ENCODE measurements around the gene OR8D2.

OR8D2 gene

GRCh38 chr11:124320097-124320496 is at the start of gene OR8D2:
Gene OR8D2 (minus strand): TSS chr11:124320197. CDS start chr11:124320197, 0 bp downstream.
- no peak for DNase-seq

GRCh38 chr11:124359566-124359965 is 39.6 kb upstream of the OR8D2 start:
- no peak for DNase-seq

GRCh38 chr11:124346311-124346955 is 26.4 kb upstream of the OR8D2 start:
- DNase-seq: no peak

- no peak for DNase-seq
Measured at GRCh38 chr11:124344346-124344745, 24.3 kb upstream of the OR8D2 start.

GRCh38 chr11:124340142-124340447 is 20.1 kb upstream of the OR8D2 start:
- DNase-seq: no peak

- DNase-seq: no peak
Measured at GRCh38 chr11:124339396-124340141, 19.6 kb upstream of the OR8D2 start.

GRCh38 chr11:124331873-124332272 is 11.9 kb upstream of the OR8D2 start:
- no peak for DNase-seq

GRCh38 chr11:124329787-124330478 is 9.9 kb upstream of the OR8D2 start:
- no peak for DNase-seq

GRCh38 chr11:124327775-124328174 is 7.8 kb upstream of the OR8D2 start:
- no peak for DNase-seq

- no peak for DNase-seq
Measured at GRCh38 chr11:124322356-124322755, 2.4 kb upstream of the OR8D2 start.

GRCh38 chr11:124315052-124315451 is 4.9 kb downstream of the OR8D2 start:
- DNase-seq: no peak

- no peak for DNase-seq
Measured at GRCh38 chr11:124313849-124314248, 6.1 kb downstream of the OR8D2 start, which contains the start of gene OR8D1. Gene OR8D1 (minus strand): TSS chr11:124313949. CDS start chr11:124310766, 3,183 bp downstream.

- no peak for DNase-seq
Measured at GRCh38 chr11:124313131-124313530, 6.9 kb downstream of the OR8D2 start.

- no peak for DNase-seq
Measured at GRCh38 chr11:124311670-124312069, 8.3 kb downstream of the OR8D2 start.

- DNase-seq: no peak
Measured at GRCh38 chr11:124311269-124311668, 8.7 kb downstream of the OR8D2 start.

- no peak for DNase-seq
Measured at GRCh38 chr11:124310721-124311120, 9.3 kb downstream of the OR8D2 start.

GRCh38 chr11:124307093-124307492 is 12.9 kb downstream of the OR8D2 start:
- DNase-seq: no peak

- DNase-seq: no peak
Measured at GRCh38 chr11:124302347-124303125, 17.5 kb downstream of the OR8D2 start.

- no peak for DNase-seq
Measured at GRCh38 chr11:124301548-124301947, 18.4 kb downstream of the OR8D2 start.

GRCh38 chr11:124297921-124298320 is 22.1 kb downstream of the OR8D2 start:
- DNase-seq: no peak

- no peak for DNase-seq
Measured at GRCh38 chr11:124296016-124296415, 24.0 kb downstream of the OR8D2 start.

GRCh38 chr11:124294687-124295086 is 25.3 kb downstream of the OR8D2 start:
- DNase-seq: no peak

Data from NCI-H510A treated with DMSO at 0.1 percent for 48 hours (cell line).